B cell (primary cell): Measurements from ENCODE around the gene SSU72. TPM values are rescaled to one million over a fixed set of nuclear protein-coding genes. Genes with fewer than 3 reads are reported as not detected.

Experiments used
- ATAC-seq: fragments of 200-7000 bp; cut with Tn5 transposase; one replicate; pipeline ENCODE4 v1.10.0; 2021; ENCODE audit warnings: low read depth, mild to moderate bottlenecking, moderate number of reproducible peaks, moderate library complexity
- CTCF ChIA-PET: fragments of 350-600 bp; sonication (Branson Sonifier 250); formaldehyde crosslinking; loops from one replicate; lab custom pipeline; 2021; ENCODE audit warnings: antibody characterized with exemption, inconsistent platforms; lab: Charles Lee
- POLR2A ChIA-PET: fragments of 350-600 bp; sonication (Branson Sonifier 250); formaldehyde crosslinking; loops from one replicate; lab custom pipeline; 2021; ENCODE audit warnings: antibody characterized with exemption; lab: Charles Lee
- DNase-seq: peaks from one replicate; pipeline ENCODE4 v3.0.0; 2013
- H2AFZ ChIP-seq: 2 replicates; pipeline ENCODE4 v1.6.1; 2012; ENCODE audit warnings: mild to moderate bottlenecking, low read depth, low read length; ENCODE audit not compliant: insufficient read depth, poor library complexity, severe bottlenecking
- H3K27ac ChIP-seq, 2 donors: 1 replicate in 1 of 2; 2 replicates in 1 of 2; pipeline ENCODE4 v1.5.1; 2012 to 2013; ENCODE audit warnings: low read length in 2 of 2, mild to moderate bottlenecking in 2 of 2, moderate library complexity in 1 of 2
- H3K27me3 ChIP-seq, 4 experiments: fragments of 200-600 bp in 1 of 4; sonication (generic) in 1 of 4; replicated peaks in 1 of 4; 1 replicate in 2 of 4; 2 replicates in 2 of 4; pipeline versions ENCODE4 v1.6.1 to v1.7.0; 2013 to 2016; ENCODE audit warnings: low read length in 3 of 4, mild to moderate bottlenecking in 2 of 4, mixed read lengths in 1 of 4, moderate library complexity in 1 of 4; ENCODE audit not compliant: insufficient read depth in 4 of 4, control insufficient read depth in 3 of 4; ENCODE audit errors: control extremely low read depth in 1 of 4
- H3K36me3 ChIP-seq, 2 experiments: replicated peaks in 1 of 2; 1 replicate in 1 of 2; 2 replicates in 1 of 2; pipeline versions ENCODE4 v1.6.1 to v1.7.1; 2013; ENCODE audit warnings: low read length in 1 of 2; ENCODE audit not compliant: insufficient read depth in 2 of 2, control insufficient read depth in 1 of 2; ENCODE audit errors: control extremely low read depth in 1 of 2, extremely low read depth in 1 of 2
- H3K4me1 ChIP-seq, 2 donors: fragments of 200-600 bp in 1 of 2; sonication (generic) in 1 of 2; 1 replicate in 1 of 2; 2 replicates in 1 of 2; pipeline versions ENCODE4 v1.5.1 to v1.6.1; 2013 to 2017; ENCODE audit warnings: low read length in 2 of 2; ENCODE audit not compliant: control insufficient read depth in 2 of 2, insufficient read depth in 2 of 2
- H3K4me2 ChIP-seq: replicated peaks from 2 replicates; pipeline ENCODE3; 2012; ENCODE audit warnings: mild to moderate bottlenecking, low read depth, low read length; ENCODE audit not compliant: poor library complexity, severe bottlenecking
- H3K4me3 ChIP-seq, 5 experiments: fragments of 200-600 bp in 1 of 5; sonication (generic) in 1 of 5; 1 replicate in 3 of 5; 2 replicates in 2 of 5; pipeline versions ENCODE4 v1.5.1 to v1.7.0; 2011 to 2016; ENCODE audit warnings: low read length in 4 of 5, mild to moderate bottlenecking in 4 of 5, low read depth in 2 of 5, control low read depth in 1 of 5, moderate library complexity in 1 of 5; ENCODE audit not compliant: insufficient read depth in 1 of 5; ENCODE audit errors: control extremely low read depth in 1 of 5, extremely low read depth in 1 of 5
- H3K79me2 ChIP-seq: fragments of 200-600 bp; sonication (generic); one replicate; pipeline ENCODE4 v1.6.0; 2016; ENCODE audit warnings: low read length; ENCODE audit not compliant: control insufficient read depth, insufficient read depth
- H3K9ac ChIP-seq: fragments of 200-600 bp; sonication (generic); 2 replicates; pipeline ENCODE4 v1.6.1; 2017; ENCODE audit warnings: mild to moderate bottlenecking, low read length, moderate library complexity
- H3K9me3 ChIP-seq, 3 donors: one replicate each; pipeline versions ENCODE4 v1.6.1 to v1.7.1; 2013; ENCODE audit warnings: low read length in 2 of 3; ENCODE audit not compliant: control insufficient read depth in 2 of 3, insufficient read depth in 1 of 3; ENCODE audit errors: control extremely low read depth in 1 of 3
- H4K20me1 ChIP-seq: 2 replicates; pipeline ENCODE4 v1.6.0; 2012; ENCODE audit warnings: mild to moderate bottlenecking, low read length; ENCODE audit not compliant: insufficient read depth, control insufficient read depth, poor library complexity, severe bottlenecking
- H3K27ac Mint-ChIP-seq: one replicate; pipeline ENCODE4 v1.8.0; 2021; ENCODE audit warnings: mixed read lengths
- H3K27me3 Mint-ChIP-seq: one replicate; pipeline ENCODE4 v1.8.0; 2021; ENCODE audit warnings: mixed read lengths
- H3K4me1 Mint-ChIP-seq: one replicate; pipeline ENCODE4 v1.8.0; 2021; ENCODE audit warnings: mixed read lengths
- H3K4me3 Mint-ChIP-seq: one replicate; pipeline ENCODE4 v1.8.0; 2021; ENCODE audit warnings: mixed read lengths
- H3K9me3 Mint-ChIP-seq: one replicate; pipeline ENCODE4 v1.8.0; 2022; ENCODE audit warnings: mixed read lengths; ENCODE audit not compliant: insufficient read depth
- CTCF ChIP-seq: fragments of 200-600 bp; IDR thresholded peaks from one replicate; pipeline ENCODE4 v1.8.0; 2022; ENCODE audit warnings: antibody characterized with exemption, mild to moderate bottlenecking
- EZH2 ChIP-seq: IDR thresholded peaks from 2 replicates; pipeline ENCODE4 v1.6.1; 2012; ENCODE audit warnings: borderline replicate concordance, low read depth, mild to moderate bottlenecking, moderate library complexity, low read length; ENCODE audit not compliant: insufficient read depth, poor library complexity, severe bottlenecking
- WGBS: methylation state at CpG from one replicate; pipeline ENCODE4 v1.1.5; 2013; ENCODE audit warnings: missing lambda C conversion rate; ENCODE audit not compliant: insufficient coverage; 5-methylcytosine and 5-hydroxymethylcytosine counted together
- intact Hi-C: fragments of 100-400 bp; cut with micrococcal nuclease; formaldehyde crosslinking; loops from one replicate; pipeline ENCODE4 v1.10.0; 2022
- polyA plus RNA-seq: library from polyadenylated mRNA; depleted of rRNA; stranded (reverse); fragments of >200 nt; gene quantifications from 2 replicates; pipeline ENCODE4 v1.2.3, GENCODE V29; 2012
- total RNA-seq, 2 donors: library from RNA; stranded (reverse); fragments of 120-200 nt in 1 of 2; gene quantifications; 1 replicate in 1 of 2; 2 replicates in 1 of 2; pipeline versions ENCODE4 v1.2.3 to v1.2.4, GENCODE V29; 2013 to 2022

The SSU72 gene
- total and polyA plus RNA-seq, 2 donors (not counting 1 experiment from before 2014, with no cell fraction given) = 86.8 to 112 TPM

DNA sequence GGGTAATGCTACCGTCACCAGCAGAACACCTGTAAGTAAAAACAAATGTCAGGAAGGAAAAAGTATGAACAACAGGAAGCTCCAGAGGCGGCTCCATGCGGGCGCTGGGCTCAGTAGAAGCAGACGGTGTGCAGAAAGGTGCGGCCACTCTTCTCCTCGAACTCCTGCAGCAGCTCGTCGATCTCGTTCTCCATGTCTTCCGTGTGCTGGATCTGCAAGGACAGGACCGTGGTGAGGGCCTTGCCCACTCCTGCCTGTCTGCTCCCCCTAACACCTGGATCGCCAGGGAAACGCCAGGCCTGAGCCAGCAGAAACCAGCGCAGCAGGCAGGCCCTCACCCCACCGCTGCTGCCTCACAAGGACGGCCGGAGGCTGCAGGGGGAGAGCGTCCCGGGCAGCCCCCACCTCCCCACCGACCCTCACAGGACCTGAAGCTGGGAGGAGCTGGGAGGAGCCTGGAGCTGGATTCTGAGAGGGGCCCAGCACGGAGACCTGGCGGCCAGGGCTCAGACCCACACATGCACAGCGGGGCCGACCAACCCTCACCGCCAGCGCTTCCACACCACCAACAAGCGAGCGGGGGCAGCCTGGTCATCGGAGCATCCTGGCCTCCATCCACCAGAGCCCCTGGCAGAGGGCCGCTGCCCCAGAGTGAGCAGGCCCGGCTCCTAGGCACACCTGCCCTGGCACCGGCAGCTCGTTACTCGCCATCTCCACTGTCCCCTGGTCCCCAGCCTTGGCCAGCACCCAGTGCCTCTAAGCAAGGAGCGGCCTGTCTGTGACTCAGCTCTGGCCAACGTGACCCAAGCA, 32.5 kb downstream of the SSU72 start:
- Histone ChIP-seq H2AFZ (no peak overlapping the region), H3K27ac (no peak overlapping the region), H3K79me2 (peaks cover 43% of the 10 kb centered on the region), H3K4me2 (no peak overlapping the region), H3K4me1 (peaks cover 6 to 11% of the 10 kb centered on the region in 2 donors), H3K4me3 (no peak overlapping the region), H3K36me3 (peaks cover 0 to 20% of the 10 kb centered on the region in 2 experiments), H3K9ac (no peak overlapping the region), H4K20me1 (peaks cover 27% of the 10 kb centered on the region), H3K27me3 (peaks cover 0 to 7% (median 1%) of the 10 kb centered on the region in 4 experiments), H3K9me3 (no peaks in the 10 kb centered on the region)
- no peak for DNase-seq
- Mint-ChIP-seq H3K9me3 (no peaks in the 10 kb centered on the region), H3K4me1 (peaks cover 7% of the 10 kb centered on the region), H3K27me3 (peaks cover 3% of the 10 kb centered on the region), H3K4me3 (peak overlapping the region; percentile 66), H3K27ac (no peak overlapping the region)
- WGBS = 94% methylated on average over 30 of the region's 37 CpGs
- CTCF ChIA-PET = no interaction called here
- no peak for TF ChIP-seq CTCF
- TF ChIP-seq EZH2 = no peak
- intact Hi-C loops = no loop called here
- no peak for ATAC-seq
- POLR2A ChIA-PET = interaction anchor here (0.6 kb wide), 1 partner anchor 284 kb away, joined by 4 read pairs; no protein-coding TSS in a partner anchor
